ENCODE results near the gene HIVEP3.

DNA sequence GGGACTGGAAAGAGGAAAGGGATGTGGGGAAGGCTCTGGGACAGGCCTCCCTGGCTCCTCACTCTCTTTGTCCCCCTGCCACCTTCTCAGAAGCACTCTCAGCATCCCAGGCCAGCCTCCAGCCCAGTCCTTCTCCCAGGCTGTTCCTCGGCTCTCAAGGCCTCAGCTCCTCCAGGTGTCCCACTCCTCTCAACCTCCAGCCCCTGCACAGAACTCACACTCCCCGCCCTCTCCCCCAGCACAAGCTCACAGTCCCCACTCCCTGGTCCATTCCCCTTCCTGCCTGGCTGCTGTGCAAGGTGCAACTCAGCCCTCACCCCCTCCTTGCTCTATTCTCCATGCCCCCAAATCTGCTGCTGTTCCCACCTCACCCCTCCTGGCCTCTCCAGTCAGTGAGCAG, 185.0 kb downstream of the HIVEP3 start:
- TF ChIP-seq, protein P1, sequence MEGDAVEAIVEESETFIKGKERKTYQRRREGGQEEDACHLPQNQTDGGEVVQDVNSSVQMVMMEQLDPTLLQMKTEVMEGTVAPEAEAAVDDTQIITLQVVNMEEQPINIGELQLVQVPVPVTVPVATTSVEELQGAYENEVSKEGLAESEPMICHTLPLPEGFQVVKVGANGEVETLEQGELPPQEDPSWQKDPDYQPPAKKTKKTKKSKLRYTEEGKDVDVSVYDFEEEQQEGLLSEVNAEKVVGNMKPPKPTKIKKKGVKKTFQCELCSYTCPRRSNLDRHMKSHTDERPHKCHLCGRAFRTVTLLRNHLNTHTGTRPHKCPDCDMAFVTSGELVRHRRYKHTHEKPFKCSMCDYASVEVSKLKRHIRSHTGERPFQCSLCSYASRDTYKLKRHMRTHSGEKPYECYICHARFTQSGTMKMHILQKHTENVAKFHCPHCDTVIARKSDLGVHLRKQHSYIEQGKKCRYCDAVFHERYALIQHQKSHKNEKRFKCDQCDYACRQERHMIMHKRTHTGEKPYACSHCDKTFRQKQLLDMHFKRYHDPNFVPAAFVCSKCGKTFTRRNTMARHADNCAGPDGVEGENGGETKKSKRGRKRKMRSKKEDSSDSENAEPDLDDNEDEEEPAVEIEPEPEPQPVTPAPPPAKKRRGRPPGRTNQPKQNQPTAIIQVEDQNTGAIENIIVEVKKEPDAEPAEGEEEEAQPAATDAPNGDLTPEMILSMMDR (IDR thresholded peaks at IDR 0.05) = no peak
- TF ChIP-seq POLR2A (IDR thresholded peaks at IDR 0.05) = no peak

Data from lower leg skin (tissue), 3 donors.